HG03159 (cell line): Measurements from ENCODE around the gene POLR1A.

ENCODE experiments used
- ATAC-seq: cut with Tn5 transposase; IDR thresholded peaks from one replicate; pipeline ENCODE4 v1.9.1; 2021; ENCODE audit warnings: mild to moderate bottlenecking, moderate library complexity; ENCODE audit not compliant: unreplicated experiment

The POLR1A gene

DNA sequence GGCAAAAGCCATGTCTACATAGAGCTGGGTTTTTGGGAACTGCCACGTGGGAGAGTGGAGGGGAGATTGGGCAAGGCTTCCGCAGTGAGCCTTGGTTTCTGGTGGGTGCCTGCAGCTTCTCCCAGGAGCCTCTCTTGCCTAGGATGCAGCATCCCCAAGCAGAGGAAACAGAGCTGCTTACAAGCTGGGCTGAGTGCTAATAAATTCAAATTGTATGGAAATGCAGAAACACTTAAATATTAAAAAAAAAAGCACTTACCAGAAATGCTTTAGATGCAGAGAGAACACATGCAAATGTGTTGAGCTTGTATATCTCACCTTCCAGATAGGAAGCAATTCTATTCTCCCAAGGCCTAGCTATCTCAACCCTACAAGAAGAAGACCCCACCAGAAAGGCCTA is 120.9 kb downstream of the POLR1A start:
- no peak for ATAC-seq

DNA sequence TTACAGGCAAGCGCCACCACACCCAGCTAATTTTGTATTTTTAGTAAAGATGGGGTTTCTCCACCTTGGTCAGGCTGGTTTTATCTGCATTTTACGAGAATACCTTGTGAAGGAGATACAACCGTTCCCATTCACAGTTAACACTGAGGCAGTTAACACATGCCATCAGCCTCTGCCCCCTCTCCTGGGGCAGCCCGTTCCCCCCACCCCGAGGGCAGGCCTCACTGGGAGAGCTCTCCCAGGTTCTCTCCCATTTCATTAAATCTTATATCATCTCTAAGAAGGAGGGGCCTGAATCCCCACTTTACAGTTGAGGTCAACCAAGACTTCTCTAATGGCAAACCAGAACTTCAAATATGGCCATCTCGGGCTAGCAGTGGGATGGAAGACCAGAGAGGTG is 121.9 kb downstream of the POLR1A start:
- ATAC-seq, result no peak

DNA sequence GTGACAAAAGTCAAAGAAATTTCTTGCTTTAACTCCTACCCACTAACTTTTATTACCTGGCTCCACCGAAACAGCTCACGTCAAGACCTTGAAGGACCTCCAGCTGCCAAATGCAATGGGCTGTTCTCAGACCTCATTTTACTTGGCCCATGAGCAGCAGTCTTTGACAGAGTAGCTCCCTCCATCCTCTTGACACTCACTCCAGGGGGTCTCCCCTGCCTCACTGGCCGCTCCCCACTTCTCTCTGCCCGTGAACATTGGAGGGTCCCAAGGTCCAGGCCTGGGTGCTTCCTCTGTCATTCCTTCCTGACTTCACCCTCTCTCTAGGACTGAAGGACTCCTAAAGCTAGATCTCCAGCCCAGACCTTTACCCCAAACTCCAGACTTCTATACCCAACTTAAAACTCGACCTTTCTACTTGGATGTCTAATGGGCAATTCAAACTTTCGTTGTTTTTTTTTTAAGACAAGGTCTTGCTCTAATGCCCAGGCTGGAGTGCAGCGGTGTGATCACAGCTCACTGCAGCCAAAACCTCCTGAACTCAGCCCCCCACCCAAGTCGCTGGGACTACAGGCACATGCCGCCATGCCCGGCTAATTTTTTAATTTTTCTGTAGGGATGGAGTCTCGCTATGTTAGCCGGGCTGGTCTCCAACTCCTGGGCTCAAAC is 124.0 kb downstream of the POLR1A start:
- no peak for ATAC-seq

DNA sequence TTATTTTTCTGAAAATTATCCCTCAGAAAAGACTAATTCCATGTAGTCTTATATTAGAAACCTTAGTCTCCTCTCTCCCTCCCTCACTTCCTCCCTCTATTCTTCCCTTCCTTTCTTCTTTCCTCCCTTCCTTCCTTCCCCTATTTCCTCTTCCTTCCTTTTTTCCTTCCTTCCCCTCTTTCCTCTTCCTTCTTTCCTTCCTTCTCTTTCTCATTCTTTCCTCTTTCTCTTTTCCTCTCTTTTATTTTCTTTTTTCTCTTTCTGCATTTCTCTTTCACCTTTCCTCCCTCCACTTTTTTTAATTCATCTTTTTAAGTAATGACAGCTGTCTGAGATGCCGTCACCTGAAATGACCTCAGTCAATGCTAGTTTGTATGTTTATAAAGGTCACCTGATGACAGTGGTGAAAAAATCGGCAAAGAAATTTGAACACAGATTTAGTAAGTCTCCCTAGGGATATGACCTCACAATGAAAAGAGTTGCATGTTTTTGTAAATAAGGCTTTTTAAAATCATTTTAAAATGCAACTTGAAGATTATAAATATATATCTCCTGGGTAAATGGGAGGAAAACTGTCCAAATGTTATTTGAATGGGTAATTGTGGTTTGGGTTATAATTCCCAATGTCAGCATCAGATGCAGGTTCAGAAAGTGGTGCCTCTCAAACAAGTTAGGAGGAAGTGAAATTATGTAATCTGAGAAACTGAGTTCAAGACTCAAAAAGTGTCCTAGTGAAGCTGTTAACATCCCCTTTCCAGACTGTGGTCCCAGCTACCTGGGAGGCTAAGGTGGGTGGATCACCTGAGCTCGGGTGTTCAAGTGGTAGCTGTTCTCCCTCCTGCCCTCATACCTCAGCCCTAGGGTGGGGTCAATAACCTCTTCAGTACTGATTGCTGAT is 126.6 kb downstream of the POLR1A start:
- no peak for ATAC-seq

DNA sequence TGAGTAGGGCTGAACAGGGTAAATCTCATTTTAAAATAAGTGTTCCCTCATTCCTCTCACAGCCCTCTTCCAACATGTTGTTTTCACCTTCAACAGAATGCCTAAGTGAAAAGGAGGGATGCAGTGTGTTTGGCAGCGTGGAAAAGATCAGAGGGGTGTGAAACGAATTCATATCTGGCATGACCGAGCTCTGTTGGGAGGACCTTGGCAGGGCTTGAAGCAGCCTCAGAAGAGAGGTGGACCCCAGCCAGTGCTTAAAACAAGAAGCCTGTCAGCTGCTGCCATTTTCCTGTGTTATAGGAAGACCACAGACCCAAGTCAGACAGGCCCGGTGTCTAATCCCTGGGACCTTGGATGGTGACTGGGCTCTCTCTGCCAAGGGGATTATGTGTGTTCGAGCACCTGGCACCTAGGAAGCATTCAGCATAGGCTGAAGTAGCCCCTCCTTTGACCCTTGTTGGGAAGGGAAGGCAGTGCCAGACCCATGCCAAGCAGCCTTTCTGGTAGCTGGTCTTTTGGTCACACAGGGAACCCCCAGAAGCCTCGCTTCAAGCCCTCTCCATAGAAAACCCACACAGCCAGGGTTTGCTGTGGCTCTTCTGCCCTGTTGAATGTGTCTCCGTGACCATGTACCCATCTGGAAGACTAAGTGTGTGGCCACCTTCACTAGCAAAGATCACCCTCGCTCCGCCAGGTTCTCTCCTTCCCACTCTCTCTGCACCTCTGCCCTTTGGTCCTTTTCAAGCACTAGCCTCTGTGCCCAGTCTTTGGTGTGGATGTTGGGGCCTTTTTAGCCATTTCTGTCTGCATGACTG is 129.4 kb downstream of the POLR1A start:
- no peak for ATAC-seq

DNA sequence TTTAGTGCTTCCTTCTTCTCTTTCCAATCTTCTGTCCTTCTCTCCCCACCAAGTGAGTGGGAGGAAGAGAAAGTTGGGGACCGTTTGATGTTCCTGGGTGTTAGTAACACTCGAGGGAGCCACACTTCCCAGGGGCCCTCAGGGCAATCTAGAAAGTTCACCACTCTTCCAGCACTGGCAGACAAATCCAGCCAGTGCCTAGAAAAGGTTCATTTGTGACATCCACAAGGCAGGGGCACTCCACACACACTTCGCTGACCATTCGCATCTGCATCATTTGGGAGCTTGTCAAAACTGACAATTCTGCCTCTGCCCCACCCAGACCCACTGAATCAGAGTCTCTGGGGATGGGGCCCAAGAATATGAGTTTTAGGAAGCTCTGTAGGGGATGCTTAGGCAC is 130.1 kb downstream of the POLR1A start:
- no peak for ATAC-seq

DNA sequence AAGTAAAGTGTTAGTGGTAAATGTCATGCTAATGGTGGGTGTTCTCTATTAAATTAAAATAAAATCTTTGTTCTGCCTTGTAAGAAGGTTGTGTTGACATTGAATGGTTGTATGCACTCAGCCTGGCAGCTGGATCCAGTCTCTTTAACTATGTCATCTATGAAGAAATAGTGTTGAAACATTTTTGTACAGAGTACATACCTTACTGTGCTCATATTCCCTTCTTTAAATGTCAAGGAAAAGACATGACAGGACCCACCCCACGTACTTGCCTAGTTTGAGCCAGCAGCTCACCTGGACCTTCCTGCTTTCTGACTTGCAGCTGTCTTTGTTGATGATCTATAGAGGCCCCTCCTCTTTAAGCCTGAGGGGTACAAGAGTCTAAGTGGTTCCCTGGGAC is 131.3 kb downstream of the POLR1A start:
- ATAC-seq, result no peak

DNA sequence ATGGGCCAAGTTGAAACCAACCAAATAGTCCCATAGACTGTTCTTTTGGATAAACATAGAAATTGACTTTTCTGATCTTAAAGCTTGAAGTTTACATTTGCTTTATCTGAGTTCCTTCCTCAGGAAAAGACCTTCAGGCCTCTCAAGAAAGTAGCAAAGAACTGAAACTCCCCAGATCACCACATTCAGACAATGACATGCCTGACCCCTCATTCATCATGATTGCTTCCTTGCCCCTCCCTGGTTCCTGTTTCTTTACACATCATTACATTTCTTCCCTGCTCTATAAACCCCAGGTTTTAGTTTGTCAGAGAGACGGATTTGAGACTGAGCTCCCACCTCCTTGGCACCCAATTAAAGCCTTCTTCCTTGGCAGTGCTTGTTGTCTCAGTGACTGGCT is 133.3 kb downstream of the POLR1A start:
- ATAC-seq, result no peak

DNA sequence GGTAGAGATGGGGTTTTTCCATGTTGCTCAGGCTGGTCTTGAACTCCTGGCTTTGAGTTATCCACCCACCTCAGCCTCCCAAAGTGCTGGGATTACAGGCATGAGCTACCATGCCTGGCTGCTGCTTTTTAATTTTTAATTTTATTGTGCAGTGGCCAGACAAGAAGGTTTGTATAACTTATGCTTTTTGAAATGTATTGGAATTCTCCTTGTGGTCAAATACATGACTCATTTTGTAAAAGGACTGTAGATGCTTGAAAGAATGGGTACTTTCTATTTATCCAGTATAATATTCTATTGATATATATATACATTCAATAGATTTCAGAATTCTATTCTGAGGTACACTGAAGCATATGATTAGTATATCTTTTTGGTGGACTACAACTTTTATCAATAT is 134.3 kb downstream of the POLR1A start:
- no peak for ATAC-seq
